Lung (tissue), 12 donors: ENCODE data around the gene C10orf95. TPM values are rescaled to one million over a fixed set of nuclear protein-coding genes. Genes with fewer than 3 reads are reported as not detected.

Experiments
- ATAC-seq: fragments of 200-7000 bp; cut with Tn5 transposase; one replicate; pipeline ENCODE4 v1.9.1; 2020; ENCODE audit warnings: moderate number of reproducible peaks; ENCODE audit not compliant: insufficient read depth, low FRiP score
- DNase-seq, 3 donors: peaks; one replicate each; pipeline ENCODE4 v3.0.0-alpha.2; 2013 to 2017
- H3K27ac ChIP-seq, 2 donors: one replicate each; pipeline ENCODE4 v1.5.1; 2013; ENCODE audit warnings: mild to moderate bottlenecking in 2 of 2, moderate library complexity in 2 of 2, control low read depth in 1 of 2, inconsistent platforms in 1 of 2, low read depth in 1 of 2, low read length in 1 of 2
- H3K27me3 ChIP-seq, 3 donors: one replicate each; pipeline ENCODE4 v1.5.1; 2013; ENCODE audit warnings: low read length in 2 of 3; ENCODE audit not compliant: control insufficient read depth in 3 of 3, insufficient read depth in 3 of 3
- H3K36me3 ChIP-seq, 4 donors: one replicate each; pipeline ENCODE4 v1.5.1; 2013; ENCODE audit warnings: low read length in 4 of 4, mild to moderate bottlenecking in 1 of 4, moderate library complexity in 1 of 4; ENCODE audit not compliant: control insufficient read depth in 4 of 4, insufficient read depth in 4 of 4
- H3K4me1 ChIP-seq, 5 donors: one replicate each; pipeline ENCODE4 v1.5.1; 2013; ENCODE audit warnings: low read length in 5 of 5, mild to moderate bottlenecking in 2 of 5, moderate library complexity in 1 of 5; ENCODE audit not compliant: control insufficient read depth in 5 of 5, insufficient read depth in 5 of 5
- H3K4me3 ChIP-seq: one replicate; pipeline ENCODE4 v1.5.1; 2013; ENCODE audit warnings: mild to moderate bottlenecking, control low read depth, moderate library complexity
- H3K9ac ChIP-seq, 2 donors: one replicate each; pipeline ENCODE4 v1.5.1; 2013; ENCODE audit warnings: low read length in 2 of 2, control low read depth in 1 of 2; ENCODE audit not compliant: insufficient read depth in 1 of 2
- H3K9me3 ChIP-seq, 4 donors: one replicate each; pipeline ENCODE4 v1.5.1; 2013; ENCODE audit warnings: low read length in 3 of 4, mild to moderate bottlenecking in 1 of 4, moderate library complexity in 1 of 4; ENCODE audit not compliant: control insufficient read depth in 4 of 4, insufficient read depth in 3 of 4
- WGBS, 2 donors: extraction: QIAGEN DNeasy Blood & Tissue Kit; methylation state at CpG; one replicate each; pipeline ENCODE4 v1.1.7; 2013; 5-methylcytosine and 5-hydroxymethylcytosine counted together
- polyA plus RNA-seq, 2 donors: library from polyadenylated mRNA; stranded (reverse); fragments of 200-250 nt; gene quantifications; one replicate each; pipeline ENCODE4 v1.2.1, GENCODE V29; 2013
- total RNA-seq, 2 donors: library from RNA; depleted of rRNA in 1 of 2; stranded (reverse); fragments of >200 nt in 1 of 2; gene quantifications; one replicate each; pipeline ENCODE4 v1.2.1, GENCODE V29; 2014 to 2021
- TF ChIP-seq, protein P1 (sequence below): IDR thresholded peaks from 2 replicates; pipeline ENCODE4 v1.5.1; 2012; ENCODE audit warnings: mild to moderate bottlenecking; ENCODE audit errors: control extremely low read depth, extremely low read depth
- donor health status: control.
- donor health status: control.
- donor health status: Bipolar disorder and iron deficiency.
- donor health status: healthy.
- donor health status: DM: yes; HTN: yes; CAD: no.

The C10orf95 gene
- total and polyA plus RNA-seq, 4 donors: 3.9 to 20.4 (median 6.2) TPM

- peak overlapping the region; percentile 90 for H3K4me3 ChIP-seq
- 0% methylated on average over 59 to 104 of the region's 104 CpGs for WGBS, 2 donors
- H3K36me3 ChIP-seq: no peaks in the 10 kb centered on the region
- no peaks in the 10 kb centered on the region for H3K9me3 ChIP-seq
- H3K9ac ChIP-seq: peak overlapping the region in 1 of 2 donors; percentile 79
- no peaks in the 10 kb centered on the region for H3K27me3 ChIP-seq
- TF ChIP-seq, protein P1, sequence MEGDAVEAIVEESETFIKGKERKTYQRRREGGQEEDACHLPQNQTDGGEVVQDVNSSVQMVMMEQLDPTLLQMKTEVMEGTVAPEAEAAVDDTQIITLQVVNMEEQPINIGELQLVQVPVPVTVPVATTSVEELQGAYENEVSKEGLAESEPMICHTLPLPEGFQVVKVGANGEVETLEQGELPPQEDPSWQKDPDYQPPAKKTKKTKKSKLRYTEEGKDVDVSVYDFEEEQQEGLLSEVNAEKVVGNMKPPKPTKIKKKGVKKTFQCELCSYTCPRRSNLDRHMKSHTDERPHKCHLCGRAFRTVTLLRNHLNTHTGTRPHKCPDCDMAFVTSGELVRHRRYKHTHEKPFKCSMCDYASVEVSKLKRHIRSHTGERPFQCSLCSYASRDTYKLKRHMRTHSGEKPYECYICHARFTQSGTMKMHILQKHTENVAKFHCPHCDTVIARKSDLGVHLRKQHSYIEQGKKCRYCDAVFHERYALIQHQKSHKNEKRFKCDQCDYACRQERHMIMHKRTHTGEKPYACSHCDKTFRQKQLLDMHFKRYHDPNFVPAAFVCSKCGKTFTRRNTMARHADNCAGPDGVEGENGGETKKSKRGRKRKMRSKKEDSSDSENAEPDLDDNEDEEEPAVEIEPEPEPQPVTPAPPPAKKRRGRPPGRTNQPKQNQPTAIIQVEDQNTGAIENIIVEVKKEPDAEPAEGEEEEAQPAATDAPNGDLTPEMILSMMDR: no peak
- peak; percentile 77 to 95 (median 87) for DNase-seq
- H3K4me1 ChIP-seq: peaks cover 0 to 11% (median 2%) of the 10 kb centered on the region in 5 donors
- peak overlapping the region; percentile 63 to 95 for H3K27ac ChIP-seq
- peak; percentile 85 for ATAC-seq
Measured at GRCh38 chr10:102450374-102451104, 804 bp downstream of the C10orf95 start.

DNA sequence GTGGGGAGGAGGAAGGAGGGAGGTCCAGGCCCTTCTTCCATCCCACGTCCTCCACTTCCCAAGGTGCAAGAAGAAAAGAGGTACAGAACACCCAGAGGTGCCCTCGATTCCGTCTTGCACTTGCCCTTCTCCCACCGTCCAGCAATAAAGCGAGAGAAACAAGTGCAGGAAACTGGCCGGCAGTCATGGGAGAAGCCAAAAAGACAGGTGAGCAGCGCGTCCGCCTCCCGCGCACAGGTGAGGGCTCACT lies 1.3 kb downstream of the C10orf95 start:
- TF ChIP-seq, protein P1: no peak
- Histone ChIP-seq H3K27me3 (no peaks in the 10 kb centered on the region), H3K4me3 (peak overlapping the region; percentile 90), H3K36me3 (no peaks in the 10 kb centered on the region), H3K9ac (peak overlapping the region in 1 of 2 donors; percentile 79), H3K9me3 (no peaks in the 10 kb centered on the region), H3K27ac (peak overlapping the region; percentile 63 to 95), H3K4me1 (peaks cover 0 to 11% (median 2%) of the 10 kb centered on the region in 5 donors)
- DNase-seq: no peak
- 0 to 1% methylated on average over 11 of the region's 11 CpGs for WGBS, 2 donors
- no peak for ATAC-seq

DNA sequence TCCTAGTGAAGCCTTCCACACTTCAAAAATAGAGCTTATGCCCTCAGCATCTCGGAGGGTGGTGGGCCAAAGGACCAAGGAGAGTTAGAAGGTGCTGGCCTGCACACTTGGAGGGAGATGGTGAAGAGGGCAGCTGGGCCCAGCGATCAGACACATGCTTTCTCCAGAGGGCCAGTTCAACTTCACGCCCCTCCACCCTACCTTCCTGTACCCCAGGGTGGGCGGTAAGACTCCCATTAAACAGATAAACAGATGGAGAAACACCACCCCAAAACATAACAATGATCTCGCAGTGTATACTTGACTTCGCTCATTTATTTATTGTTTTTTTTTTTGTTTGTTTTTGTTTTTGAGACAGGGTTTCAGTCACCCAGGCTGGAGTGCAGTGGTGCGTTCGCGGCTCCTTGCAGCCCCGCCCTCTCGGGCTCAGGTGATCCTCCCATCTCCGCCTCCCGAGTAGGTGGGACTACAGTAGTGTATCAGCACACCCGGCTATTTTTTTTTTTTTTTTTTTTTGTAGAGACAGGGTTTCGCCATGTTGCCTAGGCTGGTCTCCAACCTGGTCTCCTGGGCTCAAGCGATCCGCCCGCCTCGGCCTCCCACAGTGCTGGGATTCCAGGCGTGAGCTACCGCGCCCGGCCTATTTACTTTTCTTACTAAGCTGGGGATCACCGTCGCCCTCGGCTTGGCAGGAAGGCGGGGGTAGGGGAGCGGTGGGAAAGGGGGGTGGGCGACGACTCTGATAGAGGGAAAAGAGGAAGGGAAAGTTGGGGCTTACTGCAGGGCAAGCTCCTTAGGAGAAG lies 1.8 kb downstream of the C10orf95 start:
- WGBS, 2 donors: 7 to 8% methylated on average over 30 of the region's 30 CpGs
- Histone ChIP-seq H3K4me3 (peak overlapping the region; percentile 90), H3K27ac (peak overlapping the region in 1 of 2 donors; percentile 95), H3K9ac (peak overlapping the region in 1 of 2 donors; percentile 79), H3K9me3 (no peaks in the 10 kb centered on the region), H3K4me1 (peaks cover 0 to 11% (median 2%) of the 10 kb centered on the region in 5 donors), H3K36me3 (no peaks in the 10 kb centered on the region), H3K27me3 (no peaks in the 10 kb centered on the region)
- DNase-seq (peak; percentile 62 to 75 (median 70)), ATAC-seq (peak; percentile 57)
- TF ChIP-seq, protein P1: no peak
